GM12874 (cell line): ENCODE data around the gene AGBL4.

Source experiments
- CTCF ChIP-seq: IDR thresholded peaks from 2 replicates; pipeline ENCODE4 v1.5.1; 2011; ENCODE audit warnings: low read depth, mild to moderate bottlenecking, control low read depth, low read length, moderate library complexity; ENCODE audit not compliant: insufficient read depth

AGBL4 gene

GRCh38 chr1:50023292-50024159 lies at the start of gene AGBL4:
Gene AGBL4, minus strand, starts transcription at chr1:50023954.
- TF ChIP-seq CTCF: no peak

DNA sequence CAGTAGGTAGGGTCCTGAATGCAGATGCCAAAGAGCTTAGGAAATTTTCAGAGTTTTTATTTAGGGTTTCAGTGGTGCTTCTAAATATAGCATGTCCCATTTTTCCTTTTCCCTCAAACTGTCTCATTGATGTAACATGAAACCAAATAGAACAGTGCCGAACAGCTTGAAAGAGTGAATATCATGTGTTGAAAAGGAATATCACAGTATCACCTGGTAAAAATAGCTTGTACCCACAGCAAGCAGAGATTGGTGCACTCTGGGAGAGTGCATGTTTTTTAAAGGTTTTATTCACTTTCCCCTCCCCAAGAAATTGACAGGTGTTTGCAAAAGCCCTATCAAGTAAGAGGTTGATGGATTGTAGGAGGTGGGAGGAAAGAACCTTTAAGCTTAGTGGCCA lies 43.1 kb upstream of the AGBL4 start:
- no peak for TF ChIP-seq CTCF

DNA sequence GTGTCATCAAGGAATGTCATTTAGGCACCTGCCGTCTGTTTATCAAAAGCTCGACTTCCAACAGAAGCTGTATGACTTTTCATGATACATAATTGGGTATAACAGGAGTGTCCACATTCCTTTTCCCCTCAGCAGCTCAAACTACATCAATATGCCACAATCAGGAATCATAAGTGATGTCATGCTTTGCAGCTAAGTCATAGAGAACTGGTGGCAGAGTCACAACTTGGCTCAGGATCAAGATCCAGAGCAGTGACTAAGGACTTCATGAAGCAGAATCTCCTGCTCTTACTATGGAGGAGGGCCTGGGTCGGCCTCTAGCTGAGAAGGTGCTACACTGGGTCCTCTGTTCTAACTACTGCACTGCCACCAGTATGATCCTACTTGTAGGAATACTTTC lies 36.5 kb upstream of the AGBL4 start:
- no peak for TF ChIP-seq CTCF

GRCh38 chr1:50048791-50049190 lies 25.0 kb upstream of the AGBL4 start:
- TF ChIP-seq CTCF: no peak

- TF ChIP-seq CTCF: 0 out of 2 replicates have a peak, but pooled peaks have one; percentile 7
Observed at GRCh38 chr1:50047916-50048694, 24.4 kb upstream of the AGBL4 start.

DNA sequence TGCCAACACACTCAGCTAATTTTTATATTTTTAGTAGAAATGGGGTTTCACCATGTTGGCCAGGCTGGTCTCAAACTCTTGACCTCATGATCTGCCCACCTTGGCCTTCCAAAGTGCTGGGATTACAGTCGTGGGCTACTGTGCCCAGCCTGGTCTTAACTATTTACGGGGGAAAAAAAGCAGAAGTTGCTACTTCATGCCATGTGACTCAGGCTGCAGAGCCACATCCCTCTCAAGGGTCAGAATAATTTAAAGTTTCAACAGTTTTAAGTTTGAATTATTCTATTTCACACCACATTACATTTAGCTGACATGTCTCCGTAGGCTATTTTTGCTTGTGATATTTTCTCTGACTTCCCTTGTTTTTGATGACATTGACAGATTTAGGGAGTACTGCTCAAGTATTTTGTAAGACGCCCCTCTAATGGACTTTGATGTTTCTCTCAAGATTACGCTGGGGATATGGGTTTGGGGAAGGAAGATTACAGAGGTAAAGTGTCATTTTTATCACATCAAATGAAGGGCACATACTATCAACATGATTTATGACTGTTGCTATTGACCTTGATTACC lies 14.6 kb upstream of the AGBL4 start:
- TF ChIP-seq CTCF: no peak

DNA sequence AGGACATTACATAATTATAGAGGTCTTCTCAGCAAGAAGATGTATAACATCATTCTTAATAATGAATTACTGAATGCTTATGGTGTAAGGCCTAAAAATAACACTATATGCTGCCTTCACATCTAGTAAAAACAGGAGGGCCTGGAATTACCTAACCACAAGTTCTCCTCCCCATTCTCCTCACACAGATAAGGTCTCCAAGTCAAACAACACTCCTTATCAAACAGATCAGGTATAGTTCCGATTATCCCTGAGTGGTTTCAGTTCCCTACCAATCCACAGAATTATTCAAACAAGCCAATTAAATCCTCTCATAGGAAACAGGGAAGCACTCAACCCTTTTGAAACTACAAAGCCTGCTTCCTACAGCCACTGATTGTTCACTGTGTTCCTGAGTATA lies 4.0 kb upstream of the AGBL4 start:
- TF ChIP-seq CTCF: no peak
